ENCODE data around the gene C1orf35. TPM values are rescaled to one million over a fixed set of nuclear protein-coding genes. Genes with fewer than 3 reads are reported as not detected.
A peak's percentile ranks its signal among the peaks of the same experiment; 100 is the strongest.

Gene C1orf35
- total and polyA plus RNA-seq, 2 experiments from 2014 or later = 14.0 to 67.6 TPM

- TF ChIP-seq ZNF114 (CRISPR knock-in tag; IDR thresholded peaks at IDR 0.05) (no peak), REST (IDR thresholded peaks at IDR 0.05; ENCODE audit: unreplicated experiment) (no peak), ZNF331 (CRISPR knock-in tag; IDR thresholded peaks at IDR 0.05; ENCODE audit: low read depth) (no peak), POLR2AphosphoS5 (IDR thresholded peaks at IDR 0.05; ENCODE audit: low read depth) (0 out of 2 replicates have a peak, but pooled peaks have one; percentile 19), JUNB (IDR thresholded peaks at IDR 0.05; ENCODE audit: unreplicated experiment) (no peak), NANOG (IDR thresholded peaks at IDR 0.05; ENCODE audit: borderline replicate concordance) (no peak)
- Histone ChIP-seq H3K27ac (ENCODE audit: low read depth) (no peak overlapping the region), H3K4me2 (no peak overlapping the region), H3K4me1 (ENCODE audit: insufficient read depth) (peaks cover 7% of the 10 kb centered on the region; the same call in 1 of the 2 replicates), H3K4me3 (no peak overlapping the region), H3F3A (replicated peaks; ENCODE audit: low read depth) (0 out of 2 replicates have a peak, but pooled peaks cover 2% of the 10 kb centered on the region), H3K36me3 (ENCODE audit: insufficient read depth) (no peaks in the 10 kb centered on the region), H3K79me2 (replicated peaks; ENCODE audit: insufficient read depth) (peaks cover 8% of the 10 kb centered on the region), H3K27me3 (ENCODE audit: insufficient read depth) (peaks cover 1% of the 10 kb centered on the region; the same call in 1 of the 2 replicates), H4K20me1 (replicated peaks; ENCODE audit: insufficient read depth) (no peaks in the 10 kb centered on the region; the same call in 1 of the 2 replicates), H2AFZ (no peak overlapping the region), H3K9me2 (ENCODE audit: insufficient read depth) (no peaks in the 10 kb centered on the region)
- Mint-ChIP-seq H3K4me1 (peaks cover 14% of the 10 kb centered on the region; the same call in 2 of the 3 replicates), H3K4me3 (peak overlapping the region; percentile 54), H3K27ac (no peak overlapping the region; the same call in 1 of the 2 replicates), H3K36me3 (ENCODE audit: low read depth) (peaks cover 25% of the 10 kb centered on the region), H3K9me3 (no peaks in the 10 kb centered on the region; the same call in 1 of the 3 replicates), H3K27me3 (ENCODE audit: insufficient read depth, low read depth, poor library complexity) (peaks cover 21% of the 10 kb centered on the region)
- ATAC-seq (no peak), DNase-seq (ENCODE audit: low spot score) (no peak)
These were observed 1.6 kb upstream of the C1orf35 start for GRCh38 chr1:228104526-228105269.

- Mint-ChIP-seq H3K36me3 (ENCODE audit: low read depth) (peaks cover 48% of the 10 kb centered on the region), H3K27ac (no peak overlapping the region), H3K9me3 (no peaks in the 10 kb centered on the region; the same call in 1 of the 3 replicates), H3K4me3 (peak overlapping the region; percentile 92; the same call in 2 of the 3 replicates), H3K4me1 (peaks cover 8% of the 10 kb centered on the region; the same call in 1 of the 3 replicates), H3K27me3 (ENCODE audit: insufficient read depth, low read depth, poor library complexity) (peaks cover 20% of the 10 kb centered on the region)
- H3K27me3 ChIP-seq (ENCODE audit: insufficient read depth) = no peaks in the 10 kb centered on the region
- H3K27ac ChIP-seq (ENCODE audit: low read depth) = no peak overlapping the region
- peaks cover 3% of the 10 kb centered on the region; the same call in 1 of the 2 replicates for H3K36me3 ChIP-seq (ENCODE audit: insufficient read depth)
- DNase-seq (ENCODE audit: low spot score) = peak; percentile 66
- no peaks in the 10 kb centered on the region for H3K9me2 ChIP-seq (ENCODE audit: insufficient read depth)
- 0 out of 2 replicates have a peak overlapping the region, but pooled peaks have one; percentile 18 for H2AFZ ChIP-seq
- 0 out of 2 replicates have a peak, but pooled peaks cover 3% of the 10 kb centered on the region for H3K4me1 ChIP-seq (ENCODE audit: insufficient read depth)
- peak overlapping the region; percentile 86 for H3K4me2 ChIP-seq
- TF ChIP-seq EZH2phosphoT487 (IDR thresholded peaks at IDR 0.05; ENCODE audit: unreplicated experiment) = no peak
- TF ChIP-seq, protein P1, sequence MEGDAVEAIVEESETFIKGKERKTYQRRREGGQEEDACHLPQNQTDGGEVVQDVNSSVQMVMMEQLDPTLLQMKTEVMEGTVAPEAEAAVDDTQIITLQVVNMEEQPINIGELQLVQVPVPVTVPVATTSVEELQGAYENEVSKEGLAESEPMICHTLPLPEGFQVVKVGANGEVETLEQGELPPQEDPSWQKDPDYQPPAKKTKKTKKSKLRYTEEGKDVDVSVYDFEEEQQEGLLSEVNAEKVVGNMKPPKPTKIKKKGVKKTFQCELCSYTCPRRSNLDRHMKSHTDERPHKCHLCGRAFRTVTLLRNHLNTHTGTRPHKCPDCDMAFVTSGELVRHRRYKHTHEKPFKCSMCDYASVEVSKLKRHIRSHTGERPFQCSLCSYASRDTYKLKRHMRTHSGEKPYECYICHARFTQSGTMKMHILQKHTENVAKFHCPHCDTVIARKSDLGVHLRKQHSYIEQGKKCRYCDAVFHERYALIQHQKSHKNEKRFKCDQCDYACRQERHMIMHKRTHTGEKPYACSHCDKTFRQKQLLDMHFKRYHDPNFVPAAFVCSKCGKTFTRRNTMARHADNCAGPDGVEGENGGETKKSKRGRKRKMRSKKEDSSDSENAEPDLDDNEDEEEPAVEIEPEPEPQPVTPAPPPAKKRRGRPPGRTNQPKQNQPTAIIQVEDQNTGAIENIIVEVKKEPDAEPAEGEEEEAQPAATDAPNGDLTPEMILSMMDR (conservative IDR thresholded peaks at IDR 0.05; ENCODE audit: low read depth in 2 of 2) = peak in 1 of 2 experiments; percentile 54; a peak in 2 of 4 replicates
- peak; percentile 69 for ATAC-seq
- H3K79me2 ChIP-seq (replicated peaks; ENCODE audit: insufficient read depth) = no peaks in the 10 kb centered on the region
- H3F3A ChIP-seq (replicated peaks; ENCODE audit: low read depth) = 0 out of 2 replicates have a peak, but pooled peaks cover 2% of the 10 kb centered on the region
- no peaks in the 10 kb centered on the region; the same call in 1 of the 2 replicates for H4K20me1 ChIP-seq (replicated peaks; ENCODE audit: insufficient read depth)
- peak overlapping the region; percentile 93 for H3K4me3 ChIP-seq
These were observed 933 bp downstream of the C1orf35 start for GRCh38 chr1:228101994-228102790.
